ENCODE data around the gene MEG3. TPM values are rescaled to one million over a fixed set of nuclear protein-coding genes. Genes with fewer than 3 reads are reported as not detected.

MEG3 gene
- total and polyA plus RNA-seq, 2 of the 4 experiments (the other 2 are of a cell fraction): 31.5 to 556 TPM

DNA sequence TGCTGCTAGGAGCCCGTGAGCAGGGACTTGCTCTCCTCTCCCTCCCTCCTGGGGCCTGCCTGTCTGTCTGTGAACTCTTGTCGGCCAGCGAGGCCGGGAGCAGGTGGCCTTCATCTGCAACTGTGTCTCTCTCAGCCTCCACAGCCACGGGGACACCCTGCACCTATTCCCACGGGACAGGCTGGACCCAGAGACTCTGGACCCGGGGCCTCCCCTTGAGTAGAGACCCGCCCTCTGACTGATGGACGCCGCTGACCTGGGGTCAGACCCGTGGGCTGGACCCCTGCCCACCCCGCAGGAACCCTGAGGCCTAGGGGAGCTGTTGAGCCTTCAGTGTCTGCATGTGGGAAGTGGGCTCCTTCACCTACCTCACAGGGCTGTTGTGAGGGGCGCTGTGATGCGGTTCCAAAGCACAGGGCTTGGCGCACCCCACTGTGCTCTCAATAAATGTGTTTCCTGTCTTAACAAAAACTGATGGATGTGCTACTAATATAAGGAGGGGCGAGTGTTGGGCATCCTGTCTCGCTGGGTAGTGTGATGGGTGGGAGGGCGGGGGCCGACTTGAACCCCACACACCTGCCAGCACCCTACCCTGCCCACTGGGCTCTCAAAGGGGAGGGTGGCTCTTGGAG lies 34.8 kb downstream of the MEG3 start:
- Histone ChIP-seq H2AFZ (replicated peaks; ENCODE audit: low read length, poor library complexity) (no peak overlapping the region), H4K91ac (ENCODE audit: insufficient read depth, low read depth, low read length) (no peak overlapping the region), H4K20me1 (ENCODE audit: insufficient read depth, low read length) (peaks cover 100% of the 10 kb centered on the region), H3K56ac (ENCODE audit: extremely low read depth, insufficient read depth, low read length) (no peak overlapping the region), H2BK15ac (ENCODE audit: low read depth, low read length) (no peak overlapping the region), H3K4me2 (ENCODE audit: low read depth, low read length) (no peak overlapping the region), H3K23ac (ENCODE audit: low read depth, low read length) (no peak overlapping the region), H2AK9ac (replicated peaks; ENCODE audit: low read depth, low read length, poor library complexity) (no peak overlapping the region), H3K9ac (ENCODE audit: low read depth, low read length) (no peak overlapping the region), H3K4me1 (ENCODE audit: control insufficient read depth, insufficient read depth, low read length) (no peaks in the 10 kb centered on the region; the same call in none of the 2 replicates), H4K8ac (ENCODE audit: low read depth in 2 of 2, low read length in 2 of 2) (no peak overlapping the region), H3K4ac (ENCODE audit: low read depth, low read length) (no peak overlapping the region), H3K36me3 (ENCODE audit: control insufficient read depth, insufficient read depth, low read length) (peaks cover 73% of the 10 kb centered on the region), H4K5ac (ENCODE audit: low read depth, low read length) (no peak overlapping the region), H2BK5ac (ENCODE audit: low read depth, low read length, poor library complexity, severe bottlenecking) (no peak overlapping the region), H3K9me3 (ENCODE audit: control insufficient read depth, insufficient read depth, low read length) (no peaks in the 10 kb centered on the region), H2AK5ac (ENCODE audit: low read depth, low read length) (no peak overlapping the region), H3K4me3 (ENCODE audit: insufficient read depth, low read depth, low read length) (no peak overlapping the region), H3K27ac (ENCODE audit: insufficient read depth, low read length) (no peak overlapping the region), H3K79me1 (ENCODE audit: low read depth in 1 of 2, low read length in 2 of 2) (peaks cover 5 to 80% of the 10 kb centered on the region in 2 experiments; a peak in 3 of 4 replicates), H3K27me3 (ENCODE audit: control insufficient read depth, insufficient read depth, low read length) (no peaks in the 10 kb centered on the region), H2BK20ac (ENCODE audit: low read depth, low read length) (no peak overlapping the region), H2BK120ac (ENCODE audit: low read depth, low read length) (no peak overlapping the region), H3K9me1 (ENCODE audit: insufficient read depth, low read length) (peaks cover 11% of the 10 kb centered on the region), H3K18ac (ENCODE audit: low read depth, low read length) (no peak overlapping the region), H3K14ac (replicated peaks; ENCODE audit: low read depth, low read length) (no peak overlapping the region)
- intact Hi-C loops (cut with micrococcal nuclease) (no loop called here), in situ Hi-C loops (cut with MboI; ENCODE audit: low sequenced_read_pairs) (no loop called here), dilution Hi-C loops (cut with HindIII; ENCODE audit: low sequenced_read_pairs, unreplicated experiment) (no loop called here)
- DNase-seq (no peak), ATAC-seq (ENCODE audit: low read depth) (no peak)
- ChIA-PET CTCF (no interaction called here), POLR2A (ENCODE audit: unreplicated experiment) (no interaction called here)
- TF ChIP-seq POLR2A (IDR thresholded peaks at IDR 0.05; ENCODE audit: low read depth, low read length): no peak
- TF ChIP-seq CEBPB (IDR thresholded peaks at IDR 0.05; ENCODE audit: low read depth, low read length): no peak
- no peak for TF ChIP-seq SMC3 (IDR thresholded peaks at IDR 0.05; ENCODE audit: low read depth, low read length)
- no peak for TF ChIP-seq NFE2L2 (IDR thresholded peaks at IDR 0.05; ENCODE audit: low read depth, low read length)
- no peak for TF ChIP-seq CHD1 (IDR thresholded peaks at IDR 0.05; ENCODE audit: low read depth, low read length)
- TF ChIP-seq MAFK (IDR thresholded peaks at IDR 0.05; ENCODE audit: low read depth, low read length): no peak
- TF ChIP-seq, protein P1, sequence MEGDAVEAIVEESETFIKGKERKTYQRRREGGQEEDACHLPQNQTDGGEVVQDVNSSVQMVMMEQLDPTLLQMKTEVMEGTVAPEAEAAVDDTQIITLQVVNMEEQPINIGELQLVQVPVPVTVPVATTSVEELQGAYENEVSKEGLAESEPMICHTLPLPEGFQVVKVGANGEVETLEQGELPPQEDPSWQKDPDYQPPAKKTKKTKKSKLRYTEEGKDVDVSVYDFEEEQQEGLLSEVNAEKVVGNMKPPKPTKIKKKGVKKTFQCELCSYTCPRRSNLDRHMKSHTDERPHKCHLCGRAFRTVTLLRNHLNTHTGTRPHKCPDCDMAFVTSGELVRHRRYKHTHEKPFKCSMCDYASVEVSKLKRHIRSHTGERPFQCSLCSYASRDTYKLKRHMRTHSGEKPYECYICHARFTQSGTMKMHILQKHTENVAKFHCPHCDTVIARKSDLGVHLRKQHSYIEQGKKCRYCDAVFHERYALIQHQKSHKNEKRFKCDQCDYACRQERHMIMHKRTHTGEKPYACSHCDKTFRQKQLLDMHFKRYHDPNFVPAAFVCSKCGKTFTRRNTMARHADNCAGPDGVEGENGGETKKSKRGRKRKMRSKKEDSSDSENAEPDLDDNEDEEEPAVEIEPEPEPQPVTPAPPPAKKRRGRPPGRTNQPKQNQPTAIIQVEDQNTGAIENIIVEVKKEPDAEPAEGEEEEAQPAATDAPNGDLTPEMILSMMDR (conservative IDR thresholded peaks at IDR 0.05; ENCODE audit: low read depth, low read length): no peak
- no TSS peak for BruUV-seq (replicated peaks)
- WGBS, 2 experiments (ENCODE audit: extremely low coverage in 2 of 2, insufficient read length in 1 of 2): no CpG with 5 or more reads among the region's 19 CpGs
